ENCODE data around the gene PPP1R9B.

GRCh38 chr17:50120475-50121253 is 29.8 kb downstream of the PPP1R9B start:
- TF ChIP-seq CTCF (IDR thresholded peaks at IDR 0.05) (no peak), EP300 (IDR thresholded peaks at IDR 0.05) (no peak)

Data from esophagus muscularis mucosa (tissue), 3 donors.